GM12878 (cell line): Measurements from ENCODE around the gene PRKAG3. TPM values are rescaled to one million over a fixed set of nuclear protein-coding genes. Genes with fewer than 3 reads are reported as not detected.

Source experiments
- ATAC-seq: fragments of 200-7000 bp; cut with Tn5 transposase; 3 replicates; pipeline ENCODE4 v1.9.1; 2020; ENCODE audit warnings: mild to moderate bottlenecking, moderate library complexity
- BruUV-seq: library from RNA; stranded (reverse); fragments of 400-500 nt; replicated peaks from 2 replicates; lab custom pipeline; 2021; lab: Mats Ljungman, UMichigan
- CTCF ChIA-PET: fragments of 300-600 bp; sonication (Branson Sonifier 250); formaldehyde crosslinking; extraction: SDS; loops from one replicate; lab custom pipeline; 2021; ENCODE audit warnings: inconsistent platforms; lab: Yijun Ruan, JAX
- POLR2A ChIA-PET: fragments of 350-600 bp; formaldehyde crosslinking; extraction: SDS; loops from one replicate; lab custom pipeline; 2021; ENCODE audit warnings: inconsistent platforms; lab: Charles Lee
- RAD21 ChIA-PET: fragments of 300-600 bp; sonication (Branson Sonifier 250); formaldehyde crosslinking; loops from one replicate; lab custom pipeline; 2023; ENCODE audit warnings: antibody characterized with exemption; ENCODE audit not compliant: unreplicated experiment; lab: Charles Lee
- SMC1A ChIA-PET: fragments of 300-600 bp; sonication (Branson Sonifier 250); formaldehyde crosslinking; loops from one replicate; lab custom pipeline; 2023; ENCODE audit not compliant: unreplicated experiment, uncharacterized antibody; lab: Charles Lee
- DNase-seq: peaks from one replicate; pipeline ENCODE4 v3.0.0-alpha.2; 2011; ENCODE audit warnings: low read depth, low spot score
- FAIRE-seq: peaks from 3 replicates; lab custom pipeline; 2011; peaks lifted over from hg19 to GRCh38; lab: Jason Lieb, UNC
- H2AFZ ChIP-seq: 2 replicates; pipeline ENCODE4 v1.6.0; 2011; ENCODE audit warnings: low read depth, low read length, control low read depth; ENCODE audit not compliant: control insufficient read depth
- H3K27ac ChIP-seq: 2 replicates; pipeline ENCODE4 v1.5.1; 2011; ENCODE audit warnings: control low read depth; ENCODE audit not compliant: control insufficient read depth, insufficient read depth
- H3K27me3 ChIP-seq, 2 experiments: replicated peaks in 1 of 2; 2 replicates each; pipeline versions ENCODE4 v1.6.0 to v1.6.1; 2011; ENCODE audit warnings: low read length in 1 of 2; ENCODE audit not compliant: control insufficient read depth in 2 of 2, insufficient read depth in 2 of 2
- H3K36me3 ChIP-seq, 2 experiments: 2 replicates each; pipeline ENCODE4 v1.5.1; 2011; ENCODE audit warnings: low read length in 1 of 2; ENCODE audit not compliant: control insufficient read depth in 2 of 2, insufficient read depth in 2 of 2
- H3K4me1 ChIP-seq: 2 replicates; pipeline ENCODE4 v1.6.1; 2011; ENCODE audit warnings: mild to moderate bottlenecking, low read length, moderate library complexity, mixed read lengths; ENCODE audit not compliant: control insufficient read depth, insufficient read depth
- H3K4me2 ChIP-seq: 2 replicates; pipeline ENCODE4 v1.6.0; 2011; ENCODE audit warnings: control low read depth; ENCODE audit not compliant: control insufficient read depth, insufficient read depth
- H3K4me3 ChIP-seq: fragments of 200-600 bp; sonication (generic); 2 replicates; pipeline ENCODE4 v1.5.1; 2016
- H3K79me2 ChIP-seq: 2 replicates; pipeline ENCODE4 v1.6.0; 2011; ENCODE audit warnings: low read length; ENCODE audit not compliant: control insufficient read depth, insufficient read depth
- H3K9ac ChIP-seq: 2 replicates; pipeline ENCODE4 v1.8.0; 2011; ENCODE audit warnings: low read length, control low read depth, mixed read lengths; ENCODE audit not compliant: control insufficient read depth, insufficient read depth
- H3K9me3 ChIP-seq: replicated peaks from 3 replicates; pipeline ENCODE4 v1.5.1; 2011; ENCODE audit warnings: mild to moderate bottlenecking, low read length; ENCODE audit not compliant: control insufficient read depth, insufficient read depth
- H4K20me1 ChIP-seq: 2 replicates; pipeline ENCODE4 v1.6.0; 2011; ENCODE audit not compliant: control insufficient read depth, insufficient read depth
- BMI1 ChIP-seq: fragments of 450-650 bp; IDR thresholded peaks from 2 replicates; pipeline ENCODE4 v1.6.1; 2016; ENCODE audit warnings: mild to moderate bottlenecking, moderate library complexity, borderline replicate concordance
- BRCA1 ChIP-seq: IDR thresholded peaks from 2 replicates; pipeline ENCODE4 v1.6.1; 2011; ENCODE audit warnings: low read depth, low read length, improper control_type of control experiment
- CBX5 ChIP-seq: sonication (generic); IDR thresholded peaks from 2 replicates; pipeline ENCODE4 v1.6.1; 2016; ENCODE audit warnings: low read depth, moderate library complexity, mild to moderate bottlenecking, inconsistent platforms
- DPF2 ChIP-seq: fragments of 450-650 bp; IDR thresholded peaks from 2 replicates; pipeline ENCODE4 v1.6.1; 2017; ENCODE audit warnings: mild to moderate bottlenecking
- EED ChIP-seq: sonication (generic); IDR thresholded peaks from 2 replicates; pipeline ENCODE4 v1.6.1; 2016; ENCODE audit warnings: antibody characterized with exemption, low read depth
- FOS ChIP-seq: IDR thresholded peaks from 3 replicates; pipeline ENCODE4 v1.6.1; 2011; ENCODE audit warnings: borderline replicate concordance; ENCODE audit not compliant: insufficient read length; ENCODE audit errors: extremely low read depth
- FOXM1 ChIP-seq: IDR thresholded peaks from 2 replicates; pipeline ENCODE4 v1.6.1; 2012; ENCODE audit warnings: low read depth, mild to moderate bottlenecking, inconsistent platforms, low read length, moderate library complexity
- MTA3 ChIP-seq: IDR thresholded peaks from 2 replicates; pipeline ENCODE4 v1.6.1; 2012; ENCODE audit warnings: low read length, inconsistent platforms, borderline replicate concordance
- NFIC ChIP-seq: IDR thresholded peaks from 2 replicates; pipeline ENCODE4 v1.6.1; 2012; ENCODE audit warnings: low read depth, mild to moderate bottlenecking, inconsistent platforms, low read length, moderate library complexity
- NR2F1 ChIP-seq: fragments of 450-650 bp; conservative IDR thresholded peaks from 2 replicates; pipeline ENCODE4 v1.6.1; 2017; ENCODE audit warnings: mild to moderate bottlenecking
- RUNX3 ChIP-seq: IDR thresholded peaks from 2 replicates; pipeline ENCODE4 v1.6.1; 2012; ENCODE audit warnings: low read length, inconsistent platforms
- SMC3 ChIP-seq: IDR thresholded peaks from 2 replicates; pipeline ENCODE4 v1.6.1; 2011; ENCODE audit warnings: low read length, improper control_type of control experiment, borderline replicate concordance
- SPI1 ChIP-seq: IDR thresholded peaks from 2 replicates; pipeline ENCODE4 v1.6.1; 2011; ENCODE audit warnings: low read depth, mild to moderate bottlenecking, low read length, moderate library complexity, borderline replicate concordance; ENCODE audit not compliant: insufficient read depth
- SUZ12 ChIP-seq: fragments of 200-600 bp; sonication (generic); IDR thresholded peaks from one replicate; pipeline ENCODE4 v1.6.1; 2018; ENCODE audit warnings: antibody characterized with exemption, mild to moderate bottlenecking; ENCODE audit not compliant: unreplicated experiment
- TCF3 ChIP-seq: IDR thresholded peaks from 2 replicates; pipeline ENCODE4 v1.6.1; 2012; ENCODE audit warnings: low read depth, mild to moderate bottlenecking, low read length, borderline replicate concordance; ENCODE audit not compliant: insufficient read depth
- WGBS: methylation state at CpG from one replicate; pipeline ENCODE4 v1.1.6; 2016; ENCODE audit warnings: low lambda C conversion rate; ENCODE audit not compliant: insufficient replicate concordance, insufficient coverage; ENCODE audit errors: missing lambda C conversion rate; 5-methylcytosine and 5-hydroxymethylcytosine counted together
- in situ Hi-C: fragments of 300-500 bp; cut with MboI; formaldehyde crosslinking; loops from 9 replicates; pipeline ENCODE4 v1.14.3; 2018; ENCODE audit warnings: mixed read lengths
- intact Hi-C: fragments of 100-400 bp; cut with micrococcal nuclease; formaldehyde crosslinking; loops from one replicate; pipeline ENCODE4 v1.14.2; 2022; ENCODE audit not compliant: unreplicated experiment
- polyA plus RNA-seq, 11 experiments: library from polyadenylated mRNA; depleted of rRNA in 4 of 11; unstranded in 6 of 11; stranded (reverse) in 5 of 11; fragments of >200 nt; fragmentation: Nextera tagmentation in 4 of 11; fragmentation: Illumina TruSeq in 1 of 11; extraction: Ambion mirVana in 4 of 11; extraction: Trizol in 1 of 11; gene quantifications; 1 replicate in 1 of 11; 2 replicates in 10 of 11; pipeline versions ENCODE4 v1.2.1 to v1.2.3, GENCODE V29; 2011 to 2016; ENCODE audit warnings: inconsistent platforms in 2 of 11, missing spikeins in 2 of 11, low read depth in 1 of 11
- total RNA-seq, 4 experiments: library from RNA; depleted of rRNA in 3 of 4; stranded (reverse); fragments of >200 nt in 3 of 4; fragmentation: Illumina TruSeq in 1 of 4; extraction: Trizol in 1 of 4; gene quantifications; 2 replicates each; pipeline versions ENCODE4 v1.2.1 to v1.2.3, GENCODE V29; 2013 to 2021
- TF ChIP-seq, protein P1 (sequence below): fragments of 450-650 bp; IDR thresholded peaks from 2 replicates; pipeline ENCODE4 v1.6.1; 2017; ENCODE audit warnings: mild to moderate bottlenecking, low read depth, inconsistent platforms; ENCODE audit not compliant: poor library complexity, severe bottlenecking

PRKAG3 gene
- total and polyA plus RNA-seq, 10 of the 15 experiments (the other 5 are each of a cell fraction or from before 2014, with no cell fraction given): 0.04 to 0.12 (median 0.06) TPM; not detected in 7

DNA sequence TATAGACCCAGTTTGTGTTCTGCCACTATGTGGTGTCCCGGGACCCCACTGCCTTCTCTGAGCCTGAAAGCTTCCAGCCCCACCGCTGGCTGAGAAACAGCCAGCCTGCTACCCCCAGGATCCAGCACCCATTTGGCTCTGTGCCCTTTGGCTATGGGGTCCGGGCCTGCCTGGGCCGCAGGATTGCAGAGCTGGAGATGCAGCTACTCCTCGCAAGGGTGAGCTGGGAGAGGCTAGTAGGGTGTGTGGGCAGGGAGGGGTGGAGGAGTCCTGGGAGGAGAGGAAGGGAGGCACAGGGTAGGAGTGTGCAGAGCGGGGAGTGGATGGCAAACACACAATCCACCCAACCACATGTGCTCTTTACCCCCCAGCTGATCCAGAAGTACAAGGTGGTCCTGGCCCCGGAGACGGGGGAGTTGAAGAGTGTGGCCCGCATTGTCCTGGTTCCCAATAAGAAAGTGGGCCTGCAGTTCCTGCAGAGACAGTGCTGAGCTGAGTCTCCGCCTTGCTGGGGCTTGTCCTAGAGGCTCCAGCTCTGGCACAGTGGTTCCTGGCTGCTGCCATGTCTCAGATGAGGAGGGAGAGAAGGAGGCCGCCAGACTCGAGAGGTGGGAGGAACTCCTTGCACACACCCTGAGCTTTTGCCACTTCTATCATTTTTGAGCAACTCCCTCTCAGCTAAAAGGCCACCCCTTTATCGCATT is 16.9 kb downstream of the PRKAG3 start (continued):
- TF ChIP-seq CBX5 (no peak), MTA3 (no peak), FOS (no peak), TCF3 (no peak), NR2F1 (no peak), EED (no peak), DPF2 (no peak), SPI1 (no peak)

DNA sequence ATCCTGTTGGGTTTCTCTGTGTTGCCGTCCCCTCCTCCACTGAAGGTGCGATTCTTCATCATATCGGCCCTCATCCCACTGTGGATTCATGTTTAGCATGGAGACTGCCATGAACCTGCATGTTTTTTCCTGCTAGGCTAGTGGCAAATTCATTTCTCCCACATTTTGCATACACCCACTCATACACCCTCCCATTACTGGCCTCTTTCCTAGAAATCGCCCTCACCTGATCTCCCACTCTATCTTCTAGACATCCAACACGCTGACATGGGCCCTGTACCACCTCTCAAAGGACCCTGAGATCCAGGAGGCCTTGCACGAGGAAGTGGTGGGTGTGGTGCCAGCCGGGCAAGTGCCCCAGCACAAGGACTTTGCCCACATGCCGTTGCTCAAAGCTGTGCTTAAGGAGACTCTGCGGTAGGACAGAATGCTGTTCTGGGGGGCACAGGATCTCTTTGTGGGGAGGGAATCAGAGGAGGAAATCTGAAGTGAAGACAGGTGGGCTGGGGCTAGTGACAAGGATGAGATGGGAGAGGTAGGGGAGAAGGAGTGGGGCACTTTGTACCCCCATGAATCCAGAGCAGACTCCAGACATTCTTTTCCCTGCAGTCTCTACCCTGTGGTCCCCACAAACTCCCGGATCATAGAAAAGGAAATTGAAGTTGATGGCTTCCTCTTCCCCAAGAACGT is 17.7 kb downstream of the PRKAG3 start:
- Histone ChIP-seq H3K36me3 (no peaks in the 10 kb centered on the region), H3K9ac (no peak overlapping the region), H3K27me3 (no peaks in the 10 kb centered on the region; a peak in 1 of 4 replicates), H3K27ac (no peak overlapping the region), H4K20me1 (no peaks in the 10 kb centered on the region), H3K4me3 (no peak overlapping the region), H3K79me2 (no peaks in the 10 kb centered on the region), H3K4me2 (no peak overlapping the region), H3K4me1 (no peaks in the 10 kb centered on the region), H3K9me3 (no peaks in the 10 kb centered on the region), H2AFZ (no peak overlapping the region)
- DNase-seq (no peak), ATAC-seq (no peak), FAIRE-seq (no peak)
- in situ Hi-C loops (no loop called here), intact Hi-C loops (no loop called here)
- BruUV-seq: no TSS peak
- ChIA-PET RAD21 (no interaction called here), CTCF (no interaction called here), SMC1A (no interaction called here), POLR2A (no interaction called here)
- TF ChIP-seq NFIC: no peak
- TF ChIP-seq SPI1: no peak
- no peak for TF ChIP-seq BMI1
- TF ChIP-seq SMC3: no peak
- TF ChIP-seq, protein P1, sequence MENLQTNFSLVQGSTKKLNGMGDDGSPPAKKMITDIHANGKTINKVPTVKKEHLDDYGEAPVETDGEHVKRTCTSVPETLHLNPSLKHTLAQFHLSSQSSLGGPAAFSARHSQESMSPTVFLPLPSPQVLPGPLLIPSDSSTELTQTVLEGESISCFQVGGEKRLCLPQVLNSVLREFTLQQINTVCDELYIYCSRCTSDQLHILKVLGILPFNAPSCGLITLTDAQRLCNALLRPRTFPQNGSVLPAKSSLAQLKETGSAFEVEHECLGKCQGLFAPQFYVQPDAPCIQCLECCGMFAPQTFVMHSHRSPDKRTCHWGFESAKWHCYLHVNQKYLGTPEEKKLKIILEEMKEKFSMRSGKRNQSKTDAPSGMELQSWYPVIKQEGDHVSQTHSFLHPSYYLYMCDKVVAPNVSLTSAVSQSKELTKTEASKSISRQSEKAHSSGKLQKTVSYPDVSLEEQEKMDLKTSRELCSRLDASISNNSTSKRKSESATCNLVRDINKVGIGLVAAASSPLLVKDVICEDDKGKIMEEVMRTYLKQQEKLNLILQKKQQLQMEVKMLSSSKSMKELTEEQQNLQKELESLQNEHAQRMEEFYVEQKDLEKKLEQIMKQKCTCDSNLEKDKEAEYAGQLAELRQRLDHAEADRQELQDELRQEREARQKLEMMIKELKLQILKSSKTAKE: no peak
- TF ChIP-seq FOXM1: no peak
- TF ChIP-seq SUZ12: no peak
- TF ChIP-seq FOS: no peak
- no peak for TF ChIP-seq BRCA1
- TF ChIP-seq RUNX3: no peak
- WGBS: 46% methylated on average over 11 of the region's 11 CpGs
